NT2/D1 (cell line): ENCODE data around the gene DTNB.

Source experiments
- SUZ12 ChIP-seq: IDR thresholded peaks from 2 replicates; pipeline ENCODE4 v1.6.1; 2011; ENCODE audit not compliant: insufficient read length, insufficient read depth; ENCODE audit errors: extremely low read depth
- YY1 ChIP-seq: IDR thresholded peaks from 2 replicates; pipeline ENCODE4 v1.6.1; 2011; ENCODE audit not compliant: insufficient read length, insufficient read depth
- ZNF274 ChIP-seq: IDR thresholded peaks from 2 replicates; pipeline ENCODE4 v1.6.1; 2011; ENCODE audit warnings: mild to moderate bottlenecking, low read depth, low read length

- TF ChIP-seq YY1: no peak
- TF ChIP-seq ZNF274: no peak
- no peak for TF ChIP-seq SUZ12
These were observed 319.3 kb downstream of the DTNB start for GRCh38 chr2:25354116-25354515.
